OCI-LY3 (cell line): ENCODE data around the gene PTPN23.

Experiments used
- H2AFZ ChIP-seq: fragments of 200-600, 300-600 bp; shearing (Covaris generic); 2 replicates; pipeline ENCODE4 v1.6.0; 2014; ENCODE audit warnings: antibody characterized with exemption, low read depth, low read length
- H3K27ac ChIP-seq: fragments of 200-600, 300-600 bp; sonication (generic); 2 replicates; pipeline ENCODE4 v1.5.1; 2014; ENCODE audit warnings: mild to moderate bottlenecking, low read length, moderate library complexity, mixed read lengths
- H3K27me3 ChIP-seq: fragments of 200-600, 300-600 bp; sonication (generic); 2 replicates; pipeline ENCODE4 v1.6.1; 2014; ENCODE audit warnings: low read depth, low read length, mixed read lengths
- H3K36me3 ChIP-seq: fragments of 200-600, 300-600 bp; sonication (generic); replicated peaks from 2 replicates; pipeline ENCODE3; 2014; ENCODE audit warnings: low read depth, low read length, mixed read lengths
- H3K4me1 ChIP-seq: fragments of 300-600, 200-600 bp; sonication (generic); 2 replicates; pipeline ENCODE4 v1.6.1; 2014; ENCODE audit warnings: low read length, mixed read lengths
- H3K4me2 ChIP-seq: fragments of 200-600, 300-600 bp; sonication (generic); 2 replicates; pipeline ENCODE4 v1.6.1; 2014; ENCODE audit warnings: low read length, mixed read lengths
- H3K4me3 ChIP-seq: fragments of 300-600, 200-600 bp; sonication (generic); 2 replicates; pipeline ENCODE4 v1.5.1; 2014; ENCODE audit warnings: antibody characterized with exemption, mild to moderate bottlenecking, low read length, moderate library complexity
- H3K79me2 ChIP-seq: fragments of 300-600, 200-600 bp; shearing (Covaris generic); 2 replicates; pipeline ENCODE4 v1.6.1; 2014; ENCODE audit warnings: mild to moderate bottlenecking, low read length, mixed read lengths
- H3K9ac ChIP-seq: fragments of 300-600, 200-600 bp; shearing (Covaris generic); 2 replicates; pipeline ENCODE4 v1.6.0; 2014; ENCODE audit warnings: mild to moderate bottlenecking, low read length, moderate library complexity
- H3K9me3 ChIP-seq: fragments of 200-600, 300-600 bp; shearing (Covaris generic); 2 replicates; pipeline ENCODE4 v1.6.1; 2014; ENCODE audit warnings: low read length, mixed read lengths; ENCODE audit not compliant: insufficient read depth
- H4K20me1 ChIP-seq: fragments of 200-600, 300-600 bp; sonication (generic); 2 replicates; pipeline ENCODE4 v1.6.1; 2016; ENCODE audit warnings: low read length, mixed read lengths; ENCODE audit not compliant: insufficient read depth
- EZH2phosphoT487 ChIP-seq: fragments of 200-600 bp; shearing (Covaris generic); IDR thresholded peaks from 2 replicates; pipeline ENCODE4 v1.6.1; 2018; ENCODE audit warnings: antibody characterized with exemption, mixed run types, low read depth
- TF ChIP-seq, protein P1 (sequence below): fragments of 200-600, 300-600 bp; sonication (generic); IDR thresholded peaks from 2 replicates; pipeline ENCODE4 v1.5.1; 2014; ENCODE audit warnings: antibody characterized with exemption, low read length, low read depth

Gene PTPN23

DNA sequence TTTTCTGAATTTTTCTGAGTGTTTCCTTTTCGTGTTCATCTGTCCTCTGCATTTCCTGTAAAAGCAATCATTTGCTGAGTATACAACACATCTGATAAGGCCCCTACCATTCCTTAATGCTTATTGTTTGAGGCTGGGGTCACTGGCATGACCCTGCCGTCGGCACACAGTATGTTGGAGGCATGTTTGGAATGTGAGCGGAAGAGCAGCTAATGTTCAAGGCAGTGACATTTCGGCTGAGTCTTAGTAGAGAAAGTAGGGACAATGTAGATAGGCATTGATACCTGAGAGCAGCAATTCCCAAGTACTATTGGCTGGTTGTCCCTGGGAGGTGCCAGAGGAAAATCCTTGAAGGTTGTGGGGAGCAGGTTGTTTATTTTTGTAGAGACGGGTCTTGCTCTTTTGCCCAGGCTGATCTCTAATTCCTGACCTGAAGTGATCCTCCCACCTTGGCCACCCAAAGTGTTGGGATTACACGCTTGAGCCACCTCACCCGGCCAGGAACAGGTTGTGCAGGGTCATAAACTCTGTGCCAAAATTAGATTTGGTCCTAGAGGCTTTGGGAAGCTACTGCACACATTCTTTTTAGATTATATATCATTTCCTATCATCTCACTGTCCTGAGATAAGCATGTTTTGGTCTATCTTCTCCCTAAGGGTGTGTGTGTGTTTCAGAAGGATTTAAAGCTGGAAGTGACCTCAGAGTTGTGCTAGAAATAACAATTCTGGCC lies 13.5 kb downstream of the PTPN23 start:
- Histone ChIP-seq H3K36me3 (peaks cover 14% of the 10 kb centered on the region), H4K20me1 (peaks cover 52% of the 10 kb centered on the region), H3K4me3 (no peak overlapping the region), H2AFZ (no peak overlapping the region), H3K9ac (no peak overlapping the region), H3K27ac (no peak overlapping the region), H3K9me3 (no peaks in the 10 kb centered on the region), H3K27me3 (no peaks in the 10 kb centered on the region), H3K79me2 (peaks cover 62% of the 10 kb centered on the region), H3K4me1 (no peaks in the 10 kb centered on the region), H3K4me2 (no peak overlapping the region)
- TF ChIP-seq, protein P1, sequence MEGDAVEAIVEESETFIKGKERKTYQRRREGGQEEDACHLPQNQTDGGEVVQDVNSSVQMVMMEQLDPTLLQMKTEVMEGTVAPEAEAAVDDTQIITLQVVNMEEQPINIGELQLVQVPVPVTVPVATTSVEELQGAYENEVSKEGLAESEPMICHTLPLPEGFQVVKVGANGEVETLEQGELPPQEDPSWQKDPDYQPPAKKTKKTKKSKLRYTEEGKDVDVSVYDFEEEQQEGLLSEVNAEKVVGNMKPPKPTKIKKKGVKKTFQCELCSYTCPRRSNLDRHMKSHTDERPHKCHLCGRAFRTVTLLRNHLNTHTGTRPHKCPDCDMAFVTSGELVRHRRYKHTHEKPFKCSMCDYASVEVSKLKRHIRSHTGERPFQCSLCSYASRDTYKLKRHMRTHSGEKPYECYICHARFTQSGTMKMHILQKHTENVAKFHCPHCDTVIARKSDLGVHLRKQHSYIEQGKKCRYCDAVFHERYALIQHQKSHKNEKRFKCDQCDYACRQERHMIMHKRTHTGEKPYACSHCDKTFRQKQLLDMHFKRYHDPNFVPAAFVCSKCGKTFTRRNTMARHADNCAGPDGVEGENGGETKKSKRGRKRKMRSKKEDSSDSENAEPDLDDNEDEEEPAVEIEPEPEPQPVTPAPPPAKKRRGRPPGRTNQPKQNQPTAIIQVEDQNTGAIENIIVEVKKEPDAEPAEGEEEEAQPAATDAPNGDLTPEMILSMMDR = no peak
- TF ChIP-seq EZH2phosphoT487 = no peak

DNA sequence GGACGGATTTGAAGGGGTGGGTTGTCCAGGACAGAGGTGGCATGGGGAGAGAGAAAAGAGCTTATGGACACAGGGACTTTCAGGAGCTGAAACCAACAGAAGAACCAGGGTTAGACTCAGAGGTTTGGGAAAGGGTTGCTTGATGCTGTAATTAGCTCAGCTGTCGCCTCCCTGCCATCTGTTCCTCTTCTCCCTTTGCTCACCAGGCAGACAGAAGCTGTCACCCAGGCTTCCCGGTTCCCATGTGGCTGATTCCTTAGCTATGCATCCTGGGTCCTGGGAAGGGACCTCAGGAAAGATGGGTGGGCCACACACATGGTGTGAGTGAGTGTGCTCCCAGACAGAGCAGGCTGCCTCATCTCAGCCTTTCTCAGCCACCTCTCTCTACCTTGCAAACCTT lies 14.1 kb downstream of the PTPN23 start:
- Histone ChIP-seq H3K9ac (no peak overlapping the region), H3K79me2 (peaks cover 60% of the 10 kb centered on the region), H3K36me3 (peaks cover 17% of the 10 kb centered on the region), H3K4me1 (no peaks in the 10 kb centered on the region), H3K9me3 (no peaks in the 10 kb centered on the region), H3K27me3 (no peaks in the 10 kb centered on the region), H2AFZ (no peak overlapping the region), H4K20me1 (peaks cover 55% of the 10 kb centered on the region), H3K4me3 (no peak overlapping the region), H3K27ac (no peak overlapping the region), H3K4me2 (no peak overlapping the region)
- TF ChIP-seq, protein P1 = no peak
- no peak for TF ChIP-seq EZH2phosphoT487

DNA sequence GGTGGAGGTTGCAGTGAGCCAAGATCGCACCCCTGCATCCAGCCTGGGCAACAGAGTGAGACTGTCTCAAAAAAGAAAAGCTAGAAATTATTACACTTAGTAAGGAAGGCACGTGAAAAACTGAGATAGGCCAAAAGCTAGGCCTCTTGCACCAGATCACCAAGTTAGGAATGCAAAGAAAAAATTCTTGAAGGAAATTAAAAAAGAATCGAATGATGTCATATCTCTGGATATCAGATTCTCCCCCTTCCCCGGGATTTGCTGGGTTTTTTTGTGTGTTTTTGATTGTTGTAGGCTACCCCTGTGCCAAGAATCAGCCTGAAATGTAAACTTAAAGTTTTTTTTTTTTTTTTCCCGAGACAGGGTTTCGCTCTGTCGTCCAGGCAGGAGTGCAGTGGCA lies 17.4 kb downstream of the PTPN23 start:
- no peak overlapping the region for H3K4me3 ChIP-seq
- peaks cover 35% of the 10 kb centered on the region for H4K20me1 ChIP-seq
- no peak for TF ChIP-seq EZH2phosphoT487
- TF ChIP-seq, protein P1 = no peak
- no peak overlapping the region for H3K9ac ChIP-seq
- peaks cover 14% of the 10 kb centered on the region for H3K36me3 ChIP-seq
- H3K79me2 ChIP-seq = peaks cover 31% of the 10 kb centered on the region
- H2AFZ ChIP-seq = no peak overlapping the region
- no peaks in the 10 kb centered on the region for H3K27me3 ChIP-seq
- no peak overlapping the region for H3K27ac ChIP-seq
- H3K4me1 ChIP-seq = no peaks in the 10 kb centered on the region
- no peak overlapping the region for H3K4me2 ChIP-seq
- no peaks in the 10 kb centered on the region for H3K9me3 ChIP-seq

DNA sequence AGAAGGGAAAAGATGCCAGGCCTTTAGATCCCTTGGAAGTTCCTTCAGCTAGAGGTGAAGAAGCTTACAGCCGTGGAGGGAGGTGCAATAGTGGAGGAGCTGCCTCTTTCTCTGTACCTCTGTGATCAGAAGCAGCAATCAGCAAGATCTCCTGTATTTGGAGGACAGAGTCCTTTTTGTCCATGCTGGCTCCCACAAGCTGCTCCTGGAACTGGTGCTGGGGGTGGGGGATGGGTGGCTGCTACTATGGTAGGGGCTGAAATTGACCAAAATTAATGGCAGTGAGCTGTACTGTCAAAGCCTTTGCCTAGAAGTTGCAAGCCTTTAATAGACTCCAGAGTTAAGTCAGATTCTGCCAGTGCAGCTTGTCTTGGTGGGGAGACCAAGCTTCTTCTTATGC lies 18.2 kb downstream of the PTPN23 start:
- no peaks in the 10 kb centered on the region for H3K4me1 ChIP-seq
- H4K20me1 ChIP-seq = peaks cover 35% of the 10 kb centered on the region
- TF ChIP-seq, protein P1 = no peak
- TF ChIP-seq EZH2phosphoT487 = no peak
- no peak overlapping the region for H2AFZ ChIP-seq
- H3K27me3 ChIP-seq = no peaks in the 10 kb centered on the region
- no peak overlapping the region for H3K27ac ChIP-seq
- peaks cover 14% of the 10 kb centered on the region for H3K36me3 ChIP-seq
- H3K9ac ChIP-seq = no peak overlapping the region
- no peak overlapping the region for H3K4me3 ChIP-seq
- H3K4me2 ChIP-seq = no peak overlapping the region
- no peaks in the 10 kb centered on the region for H3K9me3 ChIP-seq
- H3K79me2 ChIP-seq = peaks cover 31% of the 10 kb centered on the region
